HCT116 (cell line): ENCODE measurements around the gene ATP6V0A1. TPM values are rescaled to one million over a fixed set of nuclear protein-coding genes. Genes with fewer than 3 reads are reported as not detected.

Experiments used
- ATAC-seq: fragments of 200-7000 bp; cut with Tn5 transposase; 2 replicates; pipeline ENCODE4 v1.9.1; 2020; ENCODE audit warnings: mild to moderate bottlenecking, moderate library complexity
- BruUV-seq: library from RNA; stranded (reverse); fragments of 400-500 nt; replicated peaks from 2 replicates; lab custom pipeline; 2021; lab: Mats Ljungman, UMichigan
- CTCF ChIA-PET: fragments of 300-600 bp; sonication (Branson Sonifier 250); formaldehyde crosslinking; loops from one replicate; lab custom pipeline; 2021; ENCODE audit warnings: antibody characterized with exemption; lab: Charles Lee
- POLR2A ChIA-PET: fragments of 300-600, 350-600 bp; sonication (Branson Sonifier 250); formaldehyde crosslinking; loops from one replicate; lab custom pipeline; 2021; ENCODE audit warnings: antibody characterized with exemption; lab: Charles Lee
- RAD21 ChIA-PET, 2 experiments: fragments of 300-600 bp; sonication (Branson Sonifier 250); formaldehyde crosslinking; loops; one replicate each; lab custom pipeline; 2023; ENCODE audit warnings: low total read pairs in 2 of 2; ENCODE audit not compliant: uncharacterized antibody in 2 of 2, unreplicated experiment in 2 of 2, low non-redundant PET in 1 of 2; lab: Charles Lee
- DNase-seq: peaks from one replicate; pipeline ENCODE4 v3.0.0-alpha.2; 2010; ENCODE audit warnings: low read depth, low spot score
- H2AFZ ChIP-seq: fragments of 200-600 bp; shearing (Covaris generic), sonication (generic); 2 replicates; pipeline ENCODE4 v1.6.1; 2017; ENCODE audit warnings: low read depth, mixed run types, mixed read lengths, antibody characterized with exemption, low read length; ENCODE audit not compliant: poor library complexity, severe bottlenecking
- H3K27ac ChIP-seq: 2 replicates; pipeline ENCODE4 v1.5.1; 2012; ENCODE audit warnings: low read depth, low read length
- H3K27me3 ChIP-seq: fragments of 200-600 bp; sonication (generic); 2 replicates; pipeline ENCODE4 v1.6.1; 2016; ENCODE audit warnings: mixed run types, low read length, mixed read lengths; ENCODE audit not compliant: insufficient read depth
- H3K36me3 ChIP-seq, 2 experiments: fragments of 200-500 bp in 1 of 2; fragments of 200-600 bp in 1 of 2; sonication (Bioruptor generic) in 1 of 2; sonication (generic) in 1 of 2; 2 replicates each; pipeline versions ENCODE4 v1.5.1 to v1.6.1; 2014 to 2016; ENCODE audit warnings: low read length in 2 of 2, inconsistent platforms in 1 of 2, mixed read lengths in 1 of 2, mixed run types in 1 of 2; ENCODE audit not compliant: insufficient read depth in 2 of 2, control insufficient read depth in 1 of 2
- H3K4me1 ChIP-seq, 2 experiments: fragments of 200-600 bp in 1 of 2; sonication (generic) in 1 of 2; 2 replicates each; pipeline versions ENCODE4 v1.5.1 to v1.6.1; 2012 to 2017; ENCODE audit warnings: low read length in 2 of 2, inconsistent platforms in 1 of 2, mild to moderate bottlenecking in 1 of 2, mixed read lengths in 1 of 2, mixed run types in 1 of 2, moderate library complexity in 1 of 2; ENCODE audit not compliant: insufficient read depth in 2 of 2, control insufficient read depth in 1 of 2
- H3K4me2 ChIP-seq: fragments of 200-600 bp; sonication (generic); 2 replicates; pipeline ENCODE4 v1.6.1; 2017; ENCODE audit warnings: mixed run types, low read length, mixed read lengths
- H3K4me3 ChIP-seq, 2 experiments: fragments of 200-600 bp in 1 of 2; sonication (generic) in 1 of 2; replicated peaks in 1 of 2; 2 replicates each; pipeline ENCODE4 v1.5.1; 2011 to 2016; ENCODE audit warnings: low read length in 2 of 2, control low read depth in 1 of 2, low read depth in 1 of 2, mild to moderate bottlenecking in 1 of 2, mixed read lengths in 1 of 2, mixed run types in 1 of 2
- H3K79me2 ChIP-seq: fragments of 200-600 bp; sonication (generic); 2 replicates; pipeline ENCODE4 v1.6.1; 2017; ENCODE audit warnings: mild to moderate bottlenecking, mixed run types, low read length, moderate library complexity, mixed read lengths; ENCODE audit not compliant: insufficient read depth
- H3K9ac ChIP-seq: fragments of 200-600 bp; sonication (generic); 2 replicates; pipeline ENCODE4 v1.6.1; 2016; ENCODE audit warnings: low read length, mixed read lengths
- H3K9me2 ChIP-seq: fragments of 200-600 bp; sonication (generic), shearing (Covaris generic); 2 replicates; pipeline ENCODE4 v1.6.1; 2017; ENCODE audit warnings: mixed run types, mild to moderate bottlenecking, moderate library complexity; ENCODE audit not compliant: insufficient read depth
- H3K9me3 ChIP-seq, 2 experiments: fragments of 200-500 bp in 1 of 2; fragments of 200-600 bp in 1 of 2; sonication (Bioruptor generic) in 1 of 2; sonication (generic) in 1 of 2; 2 replicates each; pipeline ENCODE4 v1.6.1; 2014 to 2017; ENCODE audit warnings: low read length in 2 of 2, mixed read lengths in 2 of 2, inconsistent platforms in 1 of 2, low read depth in 1 of 2, mild to moderate bottlenecking in 1 of 2, mixed run types in 1 of 2, moderate library complexity in 1 of 2; ENCODE audit not compliant: control insufficient read depth in 1 of 2, insufficient read depth in 1 of 2
- H4K20me1 ChIP-seq: fragments of 200-600 bp; sonication (generic), shearing (Covaris generic); 2 replicates; pipeline ENCODE4 v1.6.1; 2017; ENCODE audit warnings: mixed run types, mild to moderate bottlenecking, moderate library complexity; ENCODE audit not compliant: insufficient read depth
- CBX3 ChIP-seq: IDR thresholded peaks from 2 replicates; pipeline ENCODE4 v1.6.1; 2012; ENCODE audit warnings: low read depth
- CTCF ChIP-seq, 3 experiments: fragments of 200-600 bp in 1 of 3; sonication (generic) in 1 of 3; IDR thresholded peaks in 2 of 3; conservative IDR thresholded peaks in 1 of 3; 2 replicates each; pipeline ENCODE4 v1.5.1; 2012 to 2017; ENCODE audit warnings: low read depth in 2 of 3, low read length in 2 of 3, antibody characterized with exemption in 1 of 3, borderline replicate concordance in 1 of 3, control low read depth in 1 of 3, mild to moderate bottlenecking in 1 of 3, mixed read lengths in 1 of 3, mixed run types in 1 of 3, moderate library complexity in 1 of 3; ENCODE audit not compliant: insufficient read depth in 1 of 3
- ELF1 ChIP-seq: IDR thresholded peaks from 2 replicates; pipeline ENCODE4 v1.6.1; 2012; ENCODE audit warnings: low read depth, borderline replicate concordance
- EZH2 ChIP-seq: fragments of 200-600 bp; sonication (generic); IDR thresholded peaks from 2 replicates; pipeline ENCODE4 v1.6.1; 2017; ENCODE audit warnings: antibody characterized with exemption, mixed run types
- EZH2phosphoT487 ChIP-seq: fragments of 200-600 bp; IDR thresholded peaks from 2 replicates; pipeline ENCODE4 v1.6.1; 2018; ENCODE audit warnings: antibody characterized with exemption, borderline replicate concordance
- JUND ChIP-seq: IDR thresholded peaks from 2 replicates; pipeline ENCODE4 v1.6.1; 2012
- MAX ChIP-seq: IDR thresholded peaks from 2 replicates; pipeline ENCODE4 v1.6.1; 2012
- POLR2A ChIP-seq: IDR thresholded peaks from 2 replicates; pipeline ENCODE4 v1.7.0; 2011; ENCODE audit warnings: borderline replicate concordance; ENCODE audit not compliant: insufficient read depth, insufficient read length; ENCODE audit errors: extremely low read depth
- POLR2AphosphoS5 ChIP-seq: IDR thresholded peaks from 2 replicates; pipeline ENCODE4 v1.6.1; 2011; ENCODE audit warnings: mild to moderate bottlenecking, low read depth, low read length, moderate library complexity
- SIN3A ChIP-seq: IDR thresholded peaks from 2 replicates; pipeline ENCODE4 v1.6.1; 2012; ENCODE audit warnings: low read depth
- SP1 ChIP-seq: IDR thresholded peaks from 2 replicates; pipeline ENCODE4 v1.6.1; 2012; ENCODE audit warnings: low read depth
- SRF ChIP-seq: IDR thresholded peaks from 2 replicates; pipeline ENCODE4 v1.6.1; 2012; ENCODE audit warnings: low read depth
- TCF7L2 ChIP-seq: IDR thresholded peaks from 2 replicates; pipeline ENCODE4 v1.7.0; 2011; ENCODE audit warnings: borderline replicate concordance, inconsistent platforms; ENCODE audit not compliant: insufficient read depth, insufficient read length; ENCODE audit errors: extremely low read depth
- intact Hi-C: fragments of 100-400 bp; cut with micrococcal nuclease; formaldehyde crosslinking; loops from 2 replicates; pipeline ENCODE4 v1.10.0; 2022
- total RNA-seq: library from RNA; stranded (reverse); gene quantifications from one replicate; pipeline ENCODE4 v1.2.1, GENCODE V29; 2021; ENCODE audit not compliant: unreplicated experiment

ATP6V0A1 gene
- total RNA-seq, 1 experiment from 2014 or later: 65.2 TPM

GRCh38 chr17:42514867-42515266, 56.2 kb downstream of the ATP6V0A1 start:
- H3K9me2 ChIP-seq: no peaks in the 10 kb centered on the region
- H2AFZ ChIP-seq: no peak overlapping the region
- POLR2A ChIA-PET: interaction anchor here (0.9 to 1.0 kb wide), 2 partner anchors 13 to 483 kb away, joined by 3 read pairs; partner anchors contain the start of gene RPL27
- TF ChIP-seq CBX3: no peak
- TF ChIP-seq EZH2: no peak
- TF ChIP-seq TCF7L2: no peak
- TF ChIP-seq SP1: no peak
- no peak for TF ChIP-seq EZH2phosphoT487
- no peak for TF ChIP-seq ELF1
- no peak for TF ChIP-seq POLR2A
- no peak for TF ChIP-seq MAX
- TF ChIP-seq POLR2AphosphoS5: no peak
- no peak for TF ChIP-seq SIN3A
- TF ChIP-seq JUND: no peak
- TF ChIP-seq CTCF (IDR thresholded peaks at IDR 0.05 in 2 of 3, conservative IDR thresholded peaks at IDR 0.05 in 1 of 3; ENCODE audit: borderline replicate concordance in 1 of 3, insufficient read depth in 1 of 3, low read depth in 2 of 3, low read length in 2 of 3): no peak
- TF ChIP-seq SRF: no peak
- H3K4me2 ChIP-seq: no peak overlapping the region
- intact Hi-C loops: loop anchor here (5.0 kb wide), 1 partner anchor 108 kb away; no protein-coding TSS in a partner anchor
- H3K4me1 ChIP-seq: peaks cover 23 to 28% of the 10 kb centered on the region in 2 experiments
- DNase-seq (no peak), ATAC-seq (no peak)
- RAD21 ChIA-PET: no interaction called here
- no peak overlapping the region for H3K9ac ChIP-seq
- BruUV-seq: no TSS peak
- no peaks in the 10 kb centered on the region for H3K79me2 ChIP-seq
- no peaks in the 10 kb centered on the region for H4K20me1 ChIP-seq
- no peak overlapping the region for H3K27ac ChIP-seq
- no peak overlapping the region for H3K4me3 ChIP-seq
- CTCF ChIA-PET: interaction anchor here (0.8 to 1.2 kb wide), 2 partner anchors 92 to 108 kb away, joined by 3 read pairs; partner anchors contain the start of gene CAVIN1
- H3K9me3 ChIP-seq: no peaks in the 10 kb centered on the region
- H3K36me3 ChIP-seq: peaks cover 0 to 8% of the 10 kb centered on the region in 2 experiments; a peak in 2 of 4 replicates
- H3K27me3 ChIP-seq: no peaks in the 10 kb centered on the region
